HG02970 (cell line): ENCODE results near the gene LMTK3.

Experiments
- ATAC-seq: cut with Tn5 transposase; IDR thresholded peaks from one replicate; pipeline ENCODE4 v1.9.1; 2021; ENCODE audit warnings: mild to moderate bottlenecking, moderate library complexity, moderate number of reproducible peaks; ENCODE audit not compliant: unreplicated experiment, low FRiP score

The LMTK3 gene

GRCh38 chr19:48451624-48452023, 60.0 kb downstream of the LMTK3 start:
- no peak for ATAC-seq

DNA sequence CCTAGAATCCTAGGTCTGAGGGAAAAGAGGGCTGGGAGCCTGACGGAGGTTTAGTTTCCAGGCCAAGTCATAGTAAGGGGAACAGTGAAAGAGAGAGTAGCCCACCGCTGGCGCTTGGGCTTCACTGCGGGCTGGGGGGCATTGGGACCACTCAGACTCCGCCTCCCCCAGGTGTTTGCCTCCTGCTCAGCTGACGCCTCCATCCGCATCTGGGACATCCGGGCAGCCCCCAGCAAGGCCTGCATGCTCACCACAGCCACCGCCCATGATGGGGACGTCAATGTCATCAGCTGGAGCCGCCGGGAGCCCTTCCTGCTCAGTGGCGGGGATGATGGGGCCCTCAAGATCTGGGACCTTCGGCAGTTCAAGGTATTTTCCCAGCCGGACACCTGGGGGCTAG, 60.8 kb downstream of the LMTK3 start:
- ATAC-seq = no peak

- ATAC-seq = no peak
Observed at GRCh38 chr19:48450441-48450840, 61.2 kb downstream of the LMTK3 start.

- ATAC-seq = no peak
Observed at GRCh38 chr19:48448563-48448962, 63.1 kb downstream of the LMTK3 start.

GRCh38 chr19:48446579-48446978, 65.1 kb downstream of the LMTK3 start:
- no peak for ATAC-seq

- ATAC-seq = peak; percentile 88
Observed at GRCh38 chr19:48445606-48446481, 65.8 kb downstream of the LMTK3 start, which contains the start of gene GRWD1. Gene GRWD1, plus strand, starts transcription at chr19:48445983. Its CDS starts 23 bp downstream, at chr19:48446006.

DNA sequence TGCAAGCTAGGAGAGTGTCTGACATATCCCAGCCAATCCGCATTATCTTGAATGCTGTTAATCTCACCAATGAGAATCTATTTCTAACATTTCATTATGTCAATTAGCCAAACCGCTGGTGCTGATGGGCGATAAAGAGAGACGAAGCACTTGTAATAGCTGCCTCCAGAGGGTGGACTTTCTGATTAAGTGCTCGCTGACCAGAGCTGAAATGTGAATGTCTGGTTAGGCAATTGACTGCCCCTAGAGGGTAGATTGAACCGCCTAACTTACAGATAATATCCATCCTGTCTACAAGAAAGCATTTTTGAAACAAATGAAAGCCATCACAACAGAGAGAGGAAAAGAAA, 66.4 kb downstream of the LMTK3 start:
- no peak for ATAC-seq

- ATAC-seq = no peak
Observed at GRCh38 chr19:48444936-48445200, 66.8 kb downstream of the LMTK3 start.

- no peak for ATAC-seq
Observed at GRCh38 chr19:48444129-48444935, 67.3 kb downstream of the LMTK3 start.

- no peak for ATAC-seq
Observed at GRCh38 chr19:48443731-48444128, 67.9 kb downstream of the LMTK3 start.

DNA sequence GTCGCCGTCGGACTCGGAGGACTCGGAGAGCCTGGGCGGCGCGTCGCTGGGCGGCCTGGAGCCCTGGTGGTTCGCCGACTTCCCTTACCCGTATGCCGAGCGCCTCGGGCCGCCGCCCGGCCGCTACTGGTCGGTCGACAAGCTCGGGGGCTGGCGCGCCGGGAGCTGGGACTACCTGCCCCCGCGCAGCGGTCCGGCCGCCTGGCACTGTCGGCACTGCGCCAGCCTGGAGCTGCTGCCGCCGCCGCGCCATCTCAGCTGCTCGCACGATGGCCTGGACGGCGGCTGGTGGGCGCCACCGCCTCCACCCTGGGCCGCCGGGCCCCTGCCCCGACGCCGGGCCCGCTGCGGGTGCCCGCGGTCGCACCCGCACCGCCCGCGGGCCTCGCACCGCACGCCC, 68.4 kb downstream of the LMTK3 start:
- no peak for ATAC-seq

GRCh38 chr19:48442116-48443035, 69.3 kb downstream of the LMTK3 start:
- ATAC-seq = no peak

DNA sequence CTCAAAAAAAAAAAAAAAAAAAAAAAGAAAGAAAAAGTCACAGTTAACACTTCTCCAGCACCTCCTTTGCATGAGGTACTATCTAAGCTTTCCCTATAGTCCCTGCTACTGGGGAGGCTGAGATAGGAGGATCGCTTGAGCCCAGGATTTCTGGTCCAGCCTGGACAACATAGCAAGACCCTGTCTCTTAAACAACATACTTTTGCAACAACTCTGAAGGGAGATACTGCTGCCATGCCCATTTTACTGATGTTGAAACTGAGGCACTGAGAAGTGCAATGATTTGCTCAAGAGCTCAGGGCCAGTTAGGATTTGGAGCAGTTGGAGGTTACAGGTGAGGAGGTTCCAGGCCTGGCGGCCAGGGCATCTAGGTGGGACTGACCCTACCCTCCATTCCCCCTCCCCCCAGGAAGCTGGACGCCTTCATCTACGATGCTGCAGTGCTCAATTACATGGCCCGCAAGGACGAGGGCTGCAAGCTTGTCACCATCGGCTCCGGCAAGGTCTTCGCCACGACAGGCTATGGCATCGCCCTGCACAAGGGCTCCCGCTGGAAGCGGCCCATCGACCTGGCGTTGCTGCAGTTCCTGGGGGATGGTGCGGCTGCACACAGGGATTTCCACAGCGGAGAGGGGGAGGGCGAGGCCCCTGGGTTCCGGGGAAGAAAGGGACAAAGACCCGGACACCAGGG, 70.1 kb downstream of the LMTK3 start:
- ATAC-seq = no peak

GRCh38 chr19:48436586-48436985, 75.0 kb downstream of the LMTK3 start:
- no peak for ATAC-seq
